Neural crest cell (in vitro differentiated cells): ENCODE data around the gene FBXW5. TPM values are rescaled to one million over a fixed set of nuclear protein-coding genes. Genes with fewer than 3 reads are reported as not detected.
A peak's percentile ranks its signal among the peaks of the same experiment; 100 is the strongest.

Source experiments
- DNase-seq: peaks from one replicate; pipeline ENCODE4 v3.0.0; 2021; ENCODE audit warnings: low read depth, mixed read lengths, low spot score
- H3K27ac Mint-ChIP-seq: one replicate; pipeline ENCODE4 v1.8.0; 2021; ENCODE audit warnings: mild to moderate bottlenecking, mixed read lengths; ENCODE audit not compliant: unreplicated experiment
- H3K27me3 Mint-ChIP-seq: 2 replicates; pipeline ENCODE4 v1.8.0; 2021; ENCODE audit warnings: low read depth, mild to moderate bottlenecking, mixed read lengths
- H3K36me3 Mint-ChIP-seq: 2 replicates; pipeline ENCODE4 v1.8.0; 2021; ENCODE audit warnings: low read depth, mild to moderate bottlenecking, mixed read lengths
- H3K4me1 Mint-ChIP-seq: 2 replicates; pipeline ENCODE4 v1.8.0; 2021; ENCODE audit warnings: mixed read lengths
- H3K4me3 Mint-ChIP-seq: one replicate; pipeline ENCODE4 v1.8.0; 2021; ENCODE audit warnings: mild to moderate bottlenecking, mixed read lengths
- H3K9me3 Mint-ChIP-seq: 2 replicates; pipeline ENCODE4 v1.8.0; 2021; ENCODE audit warnings: mixed read lengths
- total RNA-seq: library from RNA; stranded (reverse); gene quantifications from 2 replicates; pipeline ENCODE4 v1.2.1, GENCODE V29; 2021
- TF ChIP-seq, protein P1 (sequence below): fragments of 200-600 bp; sonication (generic); conservative IDR thresholded peaks from 2 replicates; pipeline ENCODE4 v1.5.0; 2021; ENCODE audit warnings: antibody characterized with exemption, mild to moderate bottlenecking

Gene FBXW5
- total RNA-seq, 1 donor from 2014 or later = 81.2 TPM

DNA sequence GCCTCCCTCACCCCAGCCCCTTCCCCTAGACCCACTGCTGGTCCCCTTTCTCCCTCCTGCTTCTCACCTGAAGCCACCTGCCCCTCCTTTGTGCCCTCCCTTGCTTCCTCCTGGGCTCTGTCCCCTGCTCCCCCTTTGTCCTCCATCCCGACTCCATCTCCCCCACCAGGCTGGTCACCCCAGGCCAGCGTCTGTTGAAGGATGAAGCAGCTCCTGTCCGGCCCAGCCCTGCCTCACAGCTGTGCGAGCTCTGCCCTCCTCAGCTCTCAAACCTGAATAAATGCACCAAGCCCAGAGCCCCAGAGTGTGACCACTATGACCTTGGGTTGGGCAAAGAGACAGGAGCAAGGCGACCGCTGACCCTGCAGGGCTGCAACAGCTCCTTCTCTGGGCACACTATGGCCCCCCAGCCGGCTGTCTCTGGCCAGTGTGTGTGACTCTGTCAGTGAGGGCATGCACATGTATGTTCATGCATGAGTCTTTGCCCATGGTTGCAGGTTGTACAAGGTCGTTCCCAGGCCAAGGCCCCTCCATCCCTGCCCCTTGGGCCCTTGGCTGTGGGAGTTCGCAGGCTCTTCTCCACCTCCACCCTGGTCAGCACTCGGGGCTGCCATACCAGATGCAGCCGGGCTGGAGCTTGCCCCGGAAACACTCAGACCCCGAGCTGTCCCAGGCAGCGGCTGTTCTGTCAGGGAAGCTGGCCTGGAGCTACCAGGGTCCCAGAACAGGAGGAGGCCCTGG is 10.8 kb upstream of the FBXW5 start:
- peaks cover 7% of the 10 kb centered on the region for H3K9me3 Mint-ChIP-seq
- no peaks in the 10 kb centered on the region for H3K36me3 Mint-ChIP-seq
- TF ChIP-seq, protein P1, sequence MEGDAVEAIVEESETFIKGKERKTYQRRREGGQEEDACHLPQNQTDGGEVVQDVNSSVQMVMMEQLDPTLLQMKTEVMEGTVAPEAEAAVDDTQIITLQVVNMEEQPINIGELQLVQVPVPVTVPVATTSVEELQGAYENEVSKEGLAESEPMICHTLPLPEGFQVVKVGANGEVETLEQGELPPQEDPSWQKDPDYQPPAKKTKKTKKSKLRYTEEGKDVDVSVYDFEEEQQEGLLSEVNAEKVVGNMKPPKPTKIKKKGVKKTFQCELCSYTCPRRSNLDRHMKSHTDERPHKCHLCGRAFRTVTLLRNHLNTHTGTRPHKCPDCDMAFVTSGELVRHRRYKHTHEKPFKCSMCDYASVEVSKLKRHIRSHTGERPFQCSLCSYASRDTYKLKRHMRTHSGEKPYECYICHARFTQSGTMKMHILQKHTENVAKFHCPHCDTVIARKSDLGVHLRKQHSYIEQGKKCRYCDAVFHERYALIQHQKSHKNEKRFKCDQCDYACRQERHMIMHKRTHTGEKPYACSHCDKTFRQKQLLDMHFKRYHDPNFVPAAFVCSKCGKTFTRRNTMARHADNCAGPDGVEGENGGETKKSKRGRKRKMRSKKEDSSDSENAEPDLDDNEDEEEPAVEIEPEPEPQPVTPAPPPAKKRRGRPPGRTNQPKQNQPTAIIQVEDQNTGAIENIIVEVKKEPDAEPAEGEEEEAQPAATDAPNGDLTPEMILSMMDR = no peak
- no peaks in the 10 kb centered on the region for H3K4me1 Mint-ChIP-seq
- H3K4me3 Mint-ChIP-seq = no peak overlapping the region
- DNase-seq = no peak
- H3K27ac Mint-ChIP-seq = no peak overlapping the region
- no peaks in the 10 kb centered on the region for H3K27me3 Mint-ChIP-seq

DNA sequence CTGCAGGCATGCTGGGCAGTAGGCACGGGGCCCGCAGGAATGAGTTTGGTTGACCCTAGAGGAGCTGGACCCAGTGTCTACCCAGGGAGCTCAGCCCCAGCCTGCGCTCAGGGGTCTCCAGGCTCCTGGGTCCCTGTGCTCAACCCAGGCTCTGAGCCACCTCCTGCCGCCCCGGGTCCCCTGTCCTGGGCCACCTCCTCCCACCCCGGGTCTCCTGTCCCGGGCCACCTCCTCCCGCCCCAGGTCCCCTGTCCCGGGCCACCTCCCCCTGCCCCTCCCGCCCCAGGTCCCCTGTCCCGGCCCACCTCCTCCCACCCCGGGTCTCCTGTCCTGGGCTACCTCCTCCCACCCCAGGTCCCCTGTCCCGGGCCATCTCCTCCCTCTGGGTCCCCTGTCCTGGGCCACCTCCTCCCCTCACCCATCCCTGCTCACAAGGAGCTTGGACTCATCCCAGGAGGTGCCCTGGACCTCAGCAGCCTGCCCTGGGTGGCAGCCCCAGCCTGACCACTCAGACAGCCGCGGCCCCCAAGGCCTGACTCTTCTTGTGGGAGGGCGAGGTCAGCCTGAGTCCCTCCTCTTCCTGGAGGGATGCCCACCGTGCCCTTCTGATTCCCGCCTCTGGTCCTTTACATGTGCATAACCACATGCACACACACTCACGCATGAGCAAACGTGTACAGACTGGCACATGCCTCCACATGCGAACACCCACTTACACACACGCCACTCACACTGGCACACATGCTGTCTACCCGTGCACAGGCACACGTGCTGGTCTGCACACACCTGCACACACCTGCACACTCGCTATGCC is 9.9 kb upstream of the FBXW5 start:
- Mint-ChIP-seq H3K4me1 (no peaks in the 10 kb centered on the region), H3K36me3 (no peaks in the 10 kb centered on the region), H3K9me3 (peaks cover 7% of the 10 kb centered on the region), H3K4me3 (no peak overlapping the region), H3K27me3 (no peaks in the 10 kb centered on the region), H3K27ac (no peak overlapping the region)
- no peak for DNase-seq
- TF ChIP-seq, protein P1 = no peak

DNA sequence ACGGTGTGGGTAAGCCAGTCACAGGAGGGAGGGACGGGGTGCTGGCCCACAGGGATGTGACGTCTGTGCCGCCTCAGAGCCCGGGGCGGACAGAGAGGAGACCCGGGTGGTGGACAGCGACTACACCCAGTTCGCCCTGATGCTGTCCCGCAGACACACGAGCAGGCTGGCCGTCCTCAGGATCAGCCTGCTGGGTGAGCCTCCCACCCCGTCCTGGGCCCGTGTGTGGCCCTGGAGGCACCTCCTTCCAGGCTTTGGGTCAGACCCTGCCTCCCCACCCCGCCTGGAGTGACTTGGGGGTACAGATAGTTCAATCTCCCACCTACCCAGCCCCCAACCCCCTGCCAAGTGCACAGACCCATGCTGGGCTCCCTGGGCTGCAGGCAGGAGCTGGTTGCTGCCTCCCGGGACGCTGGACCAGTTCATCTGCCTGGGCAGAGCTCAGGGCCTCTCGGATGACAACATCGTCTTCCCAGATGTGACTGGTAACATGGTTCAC is 9.3 kb upstream of the FBXW5 start:
- no peaks in the 10 kb centered on the region for H3K4me1 Mint-ChIP-seq
- H3K36me3 Mint-ChIP-seq = no peaks in the 10 kb centered on the region
- H3K9me3 Mint-ChIP-seq = peaks cover 7% of the 10 kb centered on the region
- TF ChIP-seq, protein P1 = no peak
- no peak for DNase-seq
- no peak overlapping the region for H3K4me3 Mint-ChIP-seq
- no peak overlapping the region for H3K27ac Mint-ChIP-seq
- no peaks in the 10 kb centered on the region for H3K27me3 Mint-ChIP-seq

DNA sequence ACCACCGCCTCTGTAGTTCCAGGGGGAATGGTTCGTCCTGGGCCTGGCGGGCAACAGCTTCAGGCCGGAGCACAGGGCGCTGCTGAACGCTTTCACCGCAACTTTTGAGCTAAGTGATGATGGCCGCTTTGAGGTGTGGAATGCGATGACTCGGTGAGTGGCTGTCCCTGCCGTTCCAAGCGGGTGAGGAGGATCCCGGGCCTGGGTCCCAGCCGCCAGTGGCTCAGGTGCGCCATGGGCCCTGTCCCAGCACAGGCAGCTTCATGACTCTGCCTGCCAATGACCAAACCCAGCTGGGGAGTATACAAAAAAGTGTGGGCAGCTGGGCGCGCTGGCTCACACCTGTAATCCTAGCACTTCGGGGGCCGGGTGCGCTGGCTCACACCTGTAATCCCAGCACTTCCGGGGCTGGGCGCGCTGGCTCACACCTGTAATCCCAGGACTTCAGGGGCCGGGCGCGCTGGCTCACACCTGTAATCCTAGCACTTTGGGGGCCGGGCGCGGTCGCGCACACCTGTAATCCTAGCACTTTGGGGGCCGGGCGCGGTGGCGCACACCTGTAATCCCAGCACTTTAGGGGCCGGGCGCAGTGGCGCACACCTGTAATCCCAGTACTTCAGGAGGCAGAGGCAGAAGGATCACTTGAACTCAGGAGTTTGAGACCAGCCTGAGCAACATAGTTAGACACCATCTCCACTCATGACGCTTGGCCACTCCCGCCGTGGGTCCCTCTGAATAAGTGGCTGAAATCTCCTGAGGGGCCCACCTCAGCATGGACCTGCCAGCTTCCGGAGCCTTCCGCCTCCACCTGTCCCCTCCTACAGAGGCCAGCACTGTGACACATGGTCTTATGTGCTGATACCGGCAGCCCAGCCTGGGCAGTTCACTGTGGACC is 8.6 kb upstream of the FBXW5 start:
- peak overlapping the region; percentile 38 for H3K4me3 Mint-ChIP-seq

More for the DNA sequence above, 8.6 kb upstream of the FBXW5 start:
- H3K9me3 Mint-ChIP-seq = peaks cover 7% of the 10 kb centered on the region
- no peak overlapping the region for H3K27ac Mint-ChIP-seq
- no peaks in the 10 kb centered on the region for H3K36me3 Mint-ChIP-seq
- TF ChIP-seq, protein P1 = no peak
- H3K27me3 Mint-ChIP-seq = no peaks in the 10 kb centered on the region
- DNase-seq = no peak
- peaks cover 2% of the 10 kb centered on the region for H3K4me1 Mint-ChIP-seq
